T-helper 1 cell treated with Interleukin-12 subunit alpha and Interleukin-12 subunit beta and Interleukin-4 antibody, amounts not matched to agents 30 μg/mL and 1 μg/mL, for 36 hours (primary cell): ENCODE results near the gene EXT2.

Experiments
- H3K27ac Mint-ChIP-seq: one replicate; pipeline ENCODE4 v1.8.0; 2021; ENCODE audit warnings: mild to moderate bottlenecking, mixed read lengths
- H3K27me3 Mint-ChIP-seq: one replicate; pipeline ENCODE4 v1.8.0; 2021; ENCODE audit warnings: low read depth, mixed read lengths
- H3K36me3 Mint-ChIP-seq: one replicate; pipeline ENCODE4 v1.8.0; 2021; ENCODE audit warnings: low read depth, mixed read lengths
- H3K4me1 Mint-ChIP-seq: one replicate; pipeline ENCODE4 v1.8.0; 2021; ENCODE audit warnings: low read depth, mixed read lengths
- H3K4me3 Mint-ChIP-seq: one replicate; pipeline ENCODE4 v1.8.0; 2021; ENCODE audit warnings: mild to moderate bottlenecking, moderate library complexity, mixed read lengths
- H3K9me3 Mint-ChIP-seq: one replicate; pipeline ENCODE4 v1.8.0; 2021; ENCODE audit warnings: mixed read lengths

EXT2 gene

GRCh38 chr11:44095506-44096359 is at the start of gene EXT2:
EXT2 (plus strand) TSS chr11:44095678; CDS start chr11:44107713, 12,035 bp downstream.
- Mint-ChIP-seq H3K27ac (no peak within 1 kb of the TSS), H3K9me3 (no peaks in the 10 kb centered on the region), H3K4me1 (peaks cover 22% of the 10 kb centered on the region), H3K27me3 (peaks cover 4% of the 10 kb centered on the region), H3K36me3 (peaks cover 5% of the 10 kb centered on the region), H3K4me3 (peak within 1 kb of the TSS; percentile 86)

GRCh38 chr11:44046182-44046581 is 49.3 kb upstream of the EXT2 start:
- Mint-ChIP-seq H3K27ac (no peak overlapping the region), H3K9me3 (peaks cover 3% of the 10 kb centered on the region), H3K4me1 (no peaks in the 10 kb centered on the region)

GRCh38 chr11:44047298-44047697 is 48.2 kb upstream of the EXT2 start:
- H3K4me1 Mint-ChIP-seq = no peaks in the 10 kb centered on the region
- H3K27me3 Mint-ChIP-seq = peaks cover 4% of the 10 kb centered on the region
- no peaks in the 10 kb centered on the region for H3K9me3 Mint-ChIP-seq
- H3K27ac Mint-ChIP-seq = no peak overlapping the region
- no peaks in the 10 kb centered on the region for H3K36me3 Mint-ChIP-seq
- no peak overlapping the region for H3K4me3 Mint-ChIP-seq

More at GRCh38 chr11:44046182-44046581, 49.3 kb upstream of the EXT2 start:
- H3K36me3 Mint-ChIP-seq = no peaks in the 10 kb centered on the region
- H3K4me3 Mint-ChIP-seq = no peak overlapping the region
- peaks cover 4% of the 10 kb centered on the region for H3K27me3 Mint-ChIP-seq

- Mint-ChIP-seq H3K27me3 (peaks cover 4% of the 10 kb centered on the region), H3K27ac (no peak within 1 kb of the TSS), H3K9me3 (no peaks in the 10 kb centered on the region), H3K4me1 (no peaks in the 10 kb centered on the region), H3K36me3 (no peaks in the 10 kb centered on the region), H3K4me3 (no peak within 1 kb of the TSS)
These were observed 47.5 kb upstream of the EXT2 start, which contains the start of gene ACCSL for GRCh38 chr11:44047931-44048431. ACCSL (plus strand) TSS chr11:44047981; CDS start chr11:44048037, 56 bp downstream.

- Mint-ChIP-seq H3K27me3 (no peaks in the 10 kb centered on the region), H3K4me1 (no peaks in the 10 kb centered on the region), H3K9me3 (no peaks in the 10 kb centered on the region), H3K36me3 (no peaks in the 10 kb centered on the region), H3K27ac (no peak overlapping the region), H3K4me3 (no peak overlapping the region)
These were observed 45.6 kb upstream of the EXT2 start for GRCh38 chr11:44049832-44050231.

- Mint-ChIP-seq H3K9me3 (no peaks in the 10 kb centered on the region), H3K27me3 (no peaks in the 10 kb centered on the region), H3K27ac (no peak overlapping the region)
These were observed 44.3 kb upstream of the EXT2 start for GRCh38 chr11:44051171-44051570.

GRCh38 chr11:44057340-44057739 is 38.1 kb upstream of the EXT2 start:
- Mint-ChIP-seq H3K27me3 (no peaks in the 10 kb centered on the region), H3K4me3 (no peak overlapping the region), H3K36me3 (no peaks in the 10 kb centered on the region), H3K9me3 (no peaks in the 10 kb centered on the region), H3K27ac (no peak overlapping the region), H3K4me1 (no peaks in the 10 kb centered on the region)

More at GRCh38 chr11:44051171-44051570, 44.3 kb upstream of the EXT2 start:
- Mint-ChIP-seq H3K36me3 (no peaks in the 10 kb centered on the region), H3K4me1 (no peaks in the 10 kb centered on the region), H3K4me3 (no peak overlapping the region)

- H3K36me3 Mint-ChIP-seq = no peaks in the 10 kb centered on the region
- peaks cover 2% of the 10 kb centered on the region for H3K4me1 Mint-ChIP-seq
- no peaks in the 10 kb centered on the region for H3K27me3 Mint-ChIP-seq
- H3K27ac Mint-ChIP-seq = no peak overlapping the region
- no peaks in the 10 kb centered on the region for H3K9me3 Mint-ChIP-seq
- H3K4me3 Mint-ChIP-seq = no peak overlapping the region
These were observed 37.2 kb upstream of the EXT2 start for GRCh38 chr11:44058275-44058674.

GRCh38 chr11:44065161-44065661 is 30.3 kb upstream of the EXT2 start:
- peaks cover 11% of the 10 kb centered on the region for H3K36me3 Mint-ChIP-seq
- no peaks in the 10 kb centered on the region for H3K9me3 Mint-ChIP-seq
- H3K4me3 Mint-ChIP-seq = peak overlapping the region; percentile 91
- peaks cover 21% of the 10 kb centered on the region for H3K4me1 Mint-ChIP-seq
- no peaks in the 10 kb centered on the region for H3K27me3 Mint-ChIP-seq
- peak overlapping the region; percentile 91 for H3K27ac Mint-ChIP-seq

GRCh38 chr11:44065841-44066731 is 29.4 kb upstream of the EXT2 start, which contains the start of gene ACCS:
ACCS (plus strand) TSS chr11:44066270; CDS start chr11:44067628, 1,358 bp downstream.
- Mint-ChIP-seq H3K9me3 (no peaks in the 10 kb centered on the region), H3K27ac (peak within 1 kb of the TSS; percentile 91), H3K4me3 (peak within 1 kb of the TSS; percentile 91), H3K36me3 (peaks cover 14% of the 10 kb centered on the region), H3K4me1 (peaks cover 21% of the 10 kb centered on the region), H3K27me3 (no peaks in the 10 kb centered on the region)

GRCh38 chr11:44066732-44067141 is 28.7 kb upstream of the EXT2 start:
- peak overlapping the region; percentile 91 for H3K27ac Mint-ChIP-seq
- H3K4me3 Mint-ChIP-seq = peak overlapping the region; percentile 91
- H3K27me3 Mint-ChIP-seq = no peaks in the 10 kb centered on the region
- H3K9me3 Mint-ChIP-seq = no peaks in the 10 kb centered on the region
- H3K4me1 Mint-ChIP-seq = peaks cover 21% of the 10 kb centered on the region
- peaks cover 14% of the 10 kb centered on the region for H3K36me3 Mint-ChIP-seq

- Mint-ChIP-seq H3K36me3 (peaks cover 14% of the 10 kb centered on the region), H3K4me3 (peak overlapping the region; percentile 91), H3K27me3 (no peaks in the 10 kb centered on the region), H3K4me1 (peaks cover 21% of the 10 kb centered on the region), H3K9me3 (no peaks in the 10 kb centered on the region), H3K27ac (peak overlapping the region; percentile 91)
These were observed 28.2 kb upstream of the EXT2 start for GRCh38 chr11:44067266-44067665.

- Mint-ChIP-seq H3K27ac (no peak overlapping the region), H3K4me1 (peaks cover 19% of the 10 kb centered on the region)
These were observed 27.3 kb upstream of the EXT2 start for GRCh38 chr11:44068180-44068579.

GRCh38 chr11:44071157-44071556 is 24.3 kb upstream of the EXT2 start:
- H3K9me3 Mint-ChIP-seq = no peaks in the 10 kb centered on the region
- H3K36me3 Mint-ChIP-seq = peaks cover 15% of the 10 kb centered on the region
- H3K4me1 Mint-ChIP-seq = peaks cover 13% of the 10 kb centered on the region
- no peaks in the 10 kb centered on the region for H3K27me3 Mint-ChIP-seq
- H3K4me3 Mint-ChIP-seq = no peak overlapping the region
- H3K27ac Mint-ChIP-seq = no peak overlapping the region

More at GRCh38 chr11:44068180-44068579, 27.3 kb upstream of the EXT2 start:
- H3K4me3 Mint-ChIP-seq = no peak overlapping the region
- H3K9me3 Mint-ChIP-seq = no peaks in the 10 kb centered on the region
- peaks cover 14% of the 10 kb centered on the region for H3K36me3 Mint-ChIP-seq
- no peaks in the 10 kb centered on the region for H3K27me3 Mint-ChIP-seq
